Vagina (tissue), 2 donors: ENCODE measurements around the gene TNS1. TPM values are rescaled to one million over a fixed set of nuclear protein-coding genes. Genes with fewer than 3 reads are reported as not detected.

Experiments used
- DNase-seq, 2 donors: peaks; one replicate each; pipeline ENCODE4 v3.0.0-alpha.2; 2017; ENCODE audit errors: extremely low spot score in 2 of 2
- H3K27ac ChIP-seq: fragments of 200-600 bp; sonication (generic); one replicate; pipeline ENCODE4 v1.5.1; 2019
- H3K27me3 ChIP-seq: fragments of 200-600 bp; sonication (generic); one replicate; pipeline ENCODE4 v1.5.1; 2019
- H3K36me3 ChIP-seq, 2 donors: fragments of 200-600 bp; sonication (generic); one replicate each; pipeline ENCODE4 v1.5.1; 2017 to 2019
- H3K4me1 ChIP-seq: fragments of 200-600 bp; sonication (generic); one replicate; pipeline ENCODE4 v1.5.1; 2019
- H3K4me3 ChIP-seq, 2 donors: fragments of 200-600 bp; sonication (generic); 1 replicate in 1 of 2; 2 replicates in 1 of 2; pipeline ENCODE4 v1.5.1; 2016 to 2019
- H3K9me3 ChIP-seq: fragments of 200-600 bp; sonication (generic); one replicate; pipeline ENCODE4 v1.5.1; 2019
- CTCF ChIP-seq, 3 experiments: fragments of 450-650 bp in 2 of 3; fragments of 200-600 bp in 1 of 3; sonication (generic) in 1 of 3; IDR thresholded peaks; one replicate each; pipeline ENCODE4 v1.5.1; 2017 to 2019; ENCODE audit warnings: antibody characterized with exemption in 3 of 3, mild to moderate bottlenecking in 2 of 3, moderate library complexity in 2 of 3
- POLR2A ChIP-seq, 2 donors: fragments of 450-650 bp; IDR thresholded peaks; one replicate each; pipeline ENCODE4 v1.6.1; 2017; ENCODE audit warnings: antibody characterized with exemption in 2 of 2, mild to moderate bottlenecking in 2 of 2, moderate library complexity in 2 of 2
- POLR2AphosphoS5 ChIP-seq, 2 donors: sonication (generic); formaldehyde crosslinking; IDR thresholded peaks; one replicate each; pipeline ENCODE4 v1.9.0; 2017; ENCODE audit warnings: antibody characterized with exemption in 2 of 2, mild to moderate bottlenecking in 2 of 2, low read depth in 1 of 2; ENCODE audit not compliant: insufficient read depth in 1 of 2
- intact Hi-C: fragments of 100-400 bp; cut with DNase I; formaldehyde crosslinking; loops from one replicate; pipeline ENCODE4 v1.15.1; 2023
- total RNA-seq: library from RNA; depleted of rRNA; stranded (reverse); fragments of >200 nt; gene quantifications from one replicate; pipeline ENCODE4 v1.2.3, GENCODE V29; 2016

The TNS1 gene
- total RNA-seq, 1 donor from 2014 or later = 216 TPM

GRCh38 chr2:217777906-217778305 is 224.9 kb downstream of the TNS1 start:
- TF ChIP-seq POLR2AphosphoS5 (IDR thresholded peaks at IDR 0.05; ENCODE audit: insufficient read depth in 1 of 2, low read depth in 1 of 2) (no peak), CTCF (IDR thresholded peaks at IDR 0.05) (no peak), POLR2A (IDR thresholded peaks at IDR 0.05) (no peak)
- H3K9me3 ChIP-seq = no peaks in the 10 kb centered on the region
- no peaks in the 10 kb centered on the region for H3K27me3 ChIP-seq
- no peak overlapping the region for H3K4me3 ChIP-seq
- no peaks in the 10 kb centered on the region for H3K4me1 ChIP-seq
- H3K27ac ChIP-seq = no peak overlapping the region
- no peaks in the 10 kb centered on the region for H3K36me3 ChIP-seq
- intact Hi-C loops = no loop called here
- DNase-seq = no peak

- no peaks in the 10 kb centered on the region for H3K9me3 ChIP-seq
- TF ChIP-seq POLR2AphosphoS5 (IDR thresholded peaks at IDR 0.05; ENCODE audit: insufficient read depth in 1 of 2, low read depth in 1 of 2) (no peak), POLR2A (IDR thresholded peaks at IDR 0.05) (no peak), CTCF (IDR thresholded peaks at IDR 0.05) (no peak)
- intact Hi-C loops = no loop called here
- no peak overlapping the region for H3K27ac ChIP-seq
- no peaks in the 10 kb centered on the region for H3K27me3 ChIP-seq
- no peaks in the 10 kb centered on the region for H3K4me1 ChIP-seq
- no peaks in the 10 kb centered on the region for H3K36me3 ChIP-seq
- H3K4me3 ChIP-seq = no peak overlapping the region
- no peak for DNase-seq
These were observed 226.2 kb downstream of the TNS1 start for GRCh38 chr2:217776631-217777030.

- Histone ChIP-seq H3K4me1 (no peaks in the 10 kb centered on the region), H3K27me3 (no peaks in the 10 kb centered on the region), H3K36me3 (no peaks in the 10 kb centered on the region), H3K4me3 (no peak overlapping the region), H3K9me3 (no peaks in the 10 kb centered on the region), H3K27ac (no peak overlapping the region)
- intact Hi-C loops = no loop called here
- TF ChIP-seq CTCF (IDR thresholded peaks at IDR 0.05) (no peak), POLR2AphosphoS5 (IDR thresholded peaks at IDR 0.05; ENCODE audit: insufficient read depth in 1 of 2, low read depth in 1 of 2) (no peak), POLR2A (IDR thresholded peaks at IDR 0.05) (no peak)
- no peak for DNase-seq
These were observed 226.8 kb downstream of the TNS1 start for GRCh38 chr2:217775920-217776503.

GRCh38 chr2:217774232-217774631 is 228.6 kb downstream of the TNS1 start:
- TF ChIP-seq CTCF (IDR thresholded peaks at IDR 0.05) = no peak
- TF ChIP-seq POLR2A (IDR thresholded peaks at IDR 0.05) = no peak
- TF ChIP-seq POLR2AphosphoS5 (IDR thresholded peaks at IDR 0.05; ENCODE audit: insufficient read depth in 1 of 2, low read depth in 1 of 2) = no peak
- intact Hi-C loops = no loop called here
- no peaks in the 10 kb centered on the region for H3K4me1 ChIP-seq
- H3K27ac ChIP-seq = no peak overlapping the region
- no peaks in the 10 kb centered on the region for H3K27me3 ChIP-seq
- DNase-seq = no peak
- no peaks in the 10 kb centered on the region for H3K9me3 ChIP-seq
- no peaks in the 10 kb centered on the region for H3K36me3 ChIP-seq
- no peak overlapping the region for H3K4me3 ChIP-seq

- H3K27me3 ChIP-seq = no peaks in the 10 kb centered on the region
- no peaks in the 10 kb centered on the region for H3K9me3 ChIP-seq
- intact Hi-C loops = no loop called here
- H3K27ac ChIP-seq = no peak overlapping the region
- no peaks in the 10 kb centered on the region for H3K36me3 ChIP-seq
- DNase-seq = no peak
- no peaks in the 10 kb centered on the region for H3K4me1 ChIP-seq
- TF ChIP-seq POLR2AphosphoS5 (IDR thresholded peaks at IDR 0.05; ENCODE audit: insufficient read depth in 1 of 2, low read depth in 1 of 2) (no peak), CTCF (IDR thresholded peaks at IDR 0.05) (no peak), POLR2A (IDR thresholded peaks at IDR 0.05) (no peak)
- no peak overlapping the region for H3K4me3 ChIP-seq
These were observed 229.3 kb downstream of the TNS1 start for GRCh38 chr2:217773539-217773938.
